HL-60 (cell line): Measurements from ENCODE around the gene TICAM1.

Source experiments
- DNase-seq, 2 experiments: peaks; one replicate each; pipeline ENCODE4 v3.0.0-alpha.2; 2010 to 2020; ENCODE audit warnings: low read depth in 1 of 2, low spot score in 1 of 2
- H3K27ac ChIP-seq: fragments of 250-450 bp; sonication (Bioruptor Pico); replicated peaks from 2 replicates; pipeline ENCODE4 v1.5.1; 2020; ENCODE audit warnings: mild to moderate bottlenecking, moderate library complexity
- H3K27me3 ChIP-seq: fragments of 250-450 bp; sonication (Bioruptor Pico); 2 replicates; pipeline ENCODE4 v1.5.1; 2021; ENCODE audit warnings: mild to moderate bottlenecking, moderate library complexity; ENCODE audit not compliant: insufficient read depth, poor library complexity, severe bottlenecking
- H3K4me3 ChIP-seq: replicated peaks from 2 replicates; pipeline ENCODE4 v1.5.1; 2011; ENCODE audit warnings: mild to moderate bottlenecking, control low read depth, low read length; ENCODE audit not compliant: insufficient read depth
- CTCF ChIP-seq: IDR thresholded peaks from one replicate; pipeline ENCODE4 v1.5.1; 2011; ENCODE audit warnings: low read length, control low read depth, inconsistent platforms; ENCODE audit not compliant: insufficient read depth
- GABPA ChIP-seq: IDR thresholded peaks from 2 replicates; pipeline ENCODE4 v1.6.1; 2012; ENCODE audit warnings: low read depth
- POLR2AphosphoS5 ChIP-seq: IDR thresholded peaks from 2 replicates; pipeline ENCODE4 v1.6.1; 2012; ENCODE audit warnings: low read depth
- SPI1 ChIP-seq: IDR thresholded peaks from 2 replicates; pipeline ENCODE4 v1.6.1; 2012; ENCODE audit warnings: low read depth, mild to moderate bottlenecking, borderline replicate concordance
- TF ChIP-seq, protein P1 (sequence below): IDR thresholded peaks from 2 replicates; pipeline ENCODE4 v1.6.1; 2012; ENCODE audit warnings: low read depth; ENCODE audit not compliant: insufficient replicate concordance

Gene TICAM1

GRCh38 chr19:4877753-4878490, 46.4 kb upstream of the TICAM1 start:
- Histone ChIP-seq H3K27me3 (no peaks in the 10 kb centered on the region), H3K27ac (no peak overlapping the region), H3K4me3 (no peak overlapping the region)
- TF ChIP-seq POLR2AphosphoS5 = no peak
- TF ChIP-seq SPI1 = no peak
- TF ChIP-seq, protein P1, sequence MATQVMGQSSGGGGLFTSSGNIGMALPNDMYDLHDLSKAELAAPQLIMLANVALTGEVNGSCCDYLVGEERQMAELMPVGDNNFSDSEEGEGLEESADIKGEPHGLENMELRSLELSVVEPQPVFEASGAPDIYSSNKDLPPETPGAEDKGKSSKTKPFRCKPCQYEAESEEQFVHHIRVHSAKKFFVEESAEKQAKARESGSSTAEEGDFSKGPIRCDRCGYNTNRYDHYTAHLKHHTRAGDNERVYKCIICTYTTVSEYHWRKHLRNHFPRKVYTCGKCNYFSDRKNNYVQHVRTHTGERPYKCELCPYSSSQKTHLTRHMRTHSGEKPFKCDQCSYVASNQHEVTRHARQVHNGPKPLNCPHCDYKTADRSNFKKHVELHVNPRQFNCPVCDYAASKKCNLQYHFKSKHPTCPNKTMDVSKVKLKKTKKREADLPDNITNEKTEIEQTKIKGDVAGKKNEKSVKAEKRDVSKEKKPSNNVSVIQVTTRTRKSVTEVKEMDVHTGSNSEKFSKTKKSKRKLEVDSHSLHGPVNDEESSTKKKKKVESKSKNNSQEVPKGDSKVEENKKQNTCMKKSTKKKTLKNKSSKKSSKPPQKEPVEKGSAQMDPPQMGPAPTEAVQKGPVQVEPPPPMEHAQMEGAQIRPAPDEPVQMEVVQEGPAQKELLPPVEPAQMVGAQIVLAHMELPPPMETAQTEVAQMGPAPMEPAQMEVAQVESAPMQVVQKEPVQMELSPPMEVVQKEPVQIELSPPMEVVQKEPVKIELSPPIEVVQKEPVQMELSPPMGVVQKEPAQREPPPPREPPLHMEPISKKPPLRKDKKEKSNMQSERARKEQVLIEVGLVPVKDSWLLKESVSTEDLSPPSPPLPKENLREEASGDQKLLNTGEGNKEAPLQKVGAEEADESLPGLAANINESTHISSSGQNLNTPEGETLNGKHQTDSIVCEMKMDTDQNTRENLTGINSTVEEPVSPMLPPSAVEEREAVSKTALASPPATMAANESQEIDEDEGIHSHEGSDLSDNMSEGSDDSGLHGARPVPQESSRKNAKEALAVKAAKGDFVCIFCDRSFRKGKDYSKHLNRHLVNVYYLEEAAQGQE = no peak
- no peak for TF ChIP-seq CTCF
- TF ChIP-seq GABPA = no peak
- no peak for DNase-seq

- TF ChIP-seq, protein P1 = no peak
- TF ChIP-seq POLR2AphosphoS5 (no peak), GABPA (no peak), CTCF (no peak), SPI1 (no peak)
- no peak for DNase-seq
- Histone ChIP-seq H3K4me3 (no peak overlapping the region), H3K27me3 (no peaks in the 10 kb centered on the region), H3K27ac (no peak overlapping the region)
These were observed 42.4 kb upstream of the TICAM1 start for GRCh38 chr19:4873930-4874329.

- Histone ChIP-seq H3K4me3 (no peak overlapping the region), H3K27ac (no peak overlapping the region), H3K27me3 (no peaks in the 10 kb centered on the region)
- TF ChIP-seq POLR2AphosphoS5 (no peak), SPI1 (no peak), CTCF (no peak), GABPA (no peak)
- TF ChIP-seq, protein P1 = no peak
- no peak for DNase-seq
These were observed 40.2 kb upstream of the TICAM1 start for GRCh38 chr19:4871711-4872110.
